ENCODE measurements around the gene TPP1. TPM values are rescaled to one million over a fixed set of nuclear protein-coding genes. Genes with fewer than 3 reads are reported as not detected.

TPP1 gene
- polyA plus RNA-seq, 3 donors: 218 to 359 (median 271) TPM

DNA sequence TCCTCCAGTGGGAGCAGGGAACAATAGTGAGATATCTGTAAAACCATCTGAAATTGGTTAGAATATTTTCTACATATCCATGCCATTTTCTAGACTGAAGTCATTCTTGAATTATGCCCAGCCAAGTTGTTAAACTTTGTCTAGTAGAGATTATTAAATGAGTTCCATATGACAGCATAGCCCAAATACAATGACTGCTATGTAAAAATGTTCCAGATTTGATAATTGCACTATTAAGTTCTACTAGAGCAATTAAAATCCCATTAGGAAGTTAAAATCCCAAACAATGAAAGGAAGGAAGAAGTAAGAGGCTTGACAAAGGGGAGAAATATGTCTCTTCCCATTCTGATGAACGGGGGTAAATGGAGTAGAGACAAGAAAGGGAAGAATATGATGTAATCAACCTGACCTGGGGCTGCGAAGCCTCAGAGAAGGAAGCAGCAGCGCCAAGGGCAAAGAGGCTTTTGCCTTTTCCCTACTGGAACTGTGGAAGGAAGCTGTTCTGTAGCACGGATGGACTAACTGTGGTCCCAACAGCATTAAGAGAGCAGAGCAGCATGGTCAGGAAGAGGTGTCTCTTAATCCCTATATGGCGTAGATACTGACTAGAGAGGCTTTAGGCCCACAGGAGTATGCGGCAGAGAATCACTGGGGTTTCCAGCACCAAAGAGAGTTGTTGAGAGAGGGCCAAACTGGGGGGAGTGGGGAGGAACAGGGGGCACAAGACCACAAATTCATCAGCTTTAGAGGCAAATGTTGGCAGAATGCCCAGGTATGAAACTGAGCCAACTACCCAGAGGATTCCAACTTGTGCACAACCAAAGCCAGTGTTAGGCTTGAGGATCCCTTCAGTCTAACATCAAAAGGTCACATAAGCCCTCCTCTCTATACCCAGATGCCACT lies 42.5 kb downstream of the TPP1 start:
- H2AFZ ChIP-seq (ENCODE audit: insufficient read depth, low read depth, low read length, poor library complexity, severe bottlenecking): no peak overlapping the region
- WGBS (ENCODE audit: insufficient coverage): 11% methylated on average over 3 of the region's 6 CpGs
- H3K4me2 ChIP-seq (replicated peaks; ENCODE audit: extremely low read depth, low read length, poor library complexity, severe bottlenecking): no peak overlapping the region
- H3K27me3 Mint-ChIP-seq (ENCODE audit: low read depth in 3 of 3): peaks cover 0 to 5% (median 5%) of the 10 kb centered on the region in 3 donors
- H4K20me1 ChIP-seq (ENCODE audit: insufficient read depth, low read length): no peaks in the 10 kb centered on the region
- no peak overlapping the region for H3K27ac Mint-ChIP-seq
- peaks cover 0 to 8% of the 10 kb centered on the region in 2 donors for H3K36me3 ChIP-seq (replicated peaks in 1 of 2; ENCODE audit: control insufficient read depth in 1 of 2, insufficient read depth in 2 of 2, low read length in 2 of 2)
- H3K4me3 Mint-ChIP-seq: no peak overlapping the region
- H3K36me3 Mint-ChIP-seq: peaks cover 21 to 39% of the 10 kb centered on the region in 2 donors
- H3K4me3 ChIP-seq (replicated peaks in 1 of 3; ENCODE audit: low read depth in 2 of 3, low read length in 3 of 3): no peak overlapping the region
- peaks cover 2 to 5% of the 10 kb centered on the region in 2 donors for H3K4me1 ChIP-seq (ENCODE audit: control insufficient read depth in 1 of 2, insufficient read depth in 2 of 2, low read length in 2 of 2)
- no peaks in the 10 kb centered on the region for H3K27me3 ChIP-seq (ENCODE audit: control insufficient read depth in 2 of 2, insufficient read depth in 2 of 2, low read length in 2 of 2)
- intact Hi-C loops (cut with micrococcal nuclease): no loop called here
- no peak overlapping the region for H3K9ac ChIP-seq (ENCODE audit: insufficient read depth, low read length, poor library complexity, severe bottlenecking)
- H3K4me1 Mint-ChIP-seq: peaks cover 8% of the 10 kb centered on the region
- no peak for DNase-seq
- TF ChIP-seq, protein P1, sequence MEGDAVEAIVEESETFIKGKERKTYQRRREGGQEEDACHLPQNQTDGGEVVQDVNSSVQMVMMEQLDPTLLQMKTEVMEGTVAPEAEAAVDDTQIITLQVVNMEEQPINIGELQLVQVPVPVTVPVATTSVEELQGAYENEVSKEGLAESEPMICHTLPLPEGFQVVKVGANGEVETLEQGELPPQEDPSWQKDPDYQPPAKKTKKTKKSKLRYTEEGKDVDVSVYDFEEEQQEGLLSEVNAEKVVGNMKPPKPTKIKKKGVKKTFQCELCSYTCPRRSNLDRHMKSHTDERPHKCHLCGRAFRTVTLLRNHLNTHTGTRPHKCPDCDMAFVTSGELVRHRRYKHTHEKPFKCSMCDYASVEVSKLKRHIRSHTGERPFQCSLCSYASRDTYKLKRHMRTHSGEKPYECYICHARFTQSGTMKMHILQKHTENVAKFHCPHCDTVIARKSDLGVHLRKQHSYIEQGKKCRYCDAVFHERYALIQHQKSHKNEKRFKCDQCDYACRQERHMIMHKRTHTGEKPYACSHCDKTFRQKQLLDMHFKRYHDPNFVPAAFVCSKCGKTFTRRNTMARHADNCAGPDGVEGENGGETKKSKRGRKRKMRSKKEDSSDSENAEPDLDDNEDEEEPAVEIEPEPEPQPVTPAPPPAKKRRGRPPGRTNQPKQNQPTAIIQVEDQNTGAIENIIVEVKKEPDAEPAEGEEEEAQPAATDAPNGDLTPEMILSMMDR (IDR thresholded peaks at IDR 0.05): no peak
- no peaks in the 10 kb centered on the region for H3K79me2 ChIP-seq (ENCODE audit: insufficient read depth, low read length)
- H3K27ac ChIP-seq (ENCODE audit: low read depth in 1 of 2, low read length in 2 of 2): no peak overlapping the region
- no peaks in the 10 kb centered on the region for H3K9me3 ChIP-seq (replicated peaks in 1 of 2; ENCODE audit: control insufficient read depth in 1 of 2, insufficient read depth in 1 of 2, low read length in 2 of 2)
- peaks cover 0 to 5% (median 1%) of the 10 kb centered on the region in 7 donors for H3K9me3 Mint-ChIP-seq

DNA sequence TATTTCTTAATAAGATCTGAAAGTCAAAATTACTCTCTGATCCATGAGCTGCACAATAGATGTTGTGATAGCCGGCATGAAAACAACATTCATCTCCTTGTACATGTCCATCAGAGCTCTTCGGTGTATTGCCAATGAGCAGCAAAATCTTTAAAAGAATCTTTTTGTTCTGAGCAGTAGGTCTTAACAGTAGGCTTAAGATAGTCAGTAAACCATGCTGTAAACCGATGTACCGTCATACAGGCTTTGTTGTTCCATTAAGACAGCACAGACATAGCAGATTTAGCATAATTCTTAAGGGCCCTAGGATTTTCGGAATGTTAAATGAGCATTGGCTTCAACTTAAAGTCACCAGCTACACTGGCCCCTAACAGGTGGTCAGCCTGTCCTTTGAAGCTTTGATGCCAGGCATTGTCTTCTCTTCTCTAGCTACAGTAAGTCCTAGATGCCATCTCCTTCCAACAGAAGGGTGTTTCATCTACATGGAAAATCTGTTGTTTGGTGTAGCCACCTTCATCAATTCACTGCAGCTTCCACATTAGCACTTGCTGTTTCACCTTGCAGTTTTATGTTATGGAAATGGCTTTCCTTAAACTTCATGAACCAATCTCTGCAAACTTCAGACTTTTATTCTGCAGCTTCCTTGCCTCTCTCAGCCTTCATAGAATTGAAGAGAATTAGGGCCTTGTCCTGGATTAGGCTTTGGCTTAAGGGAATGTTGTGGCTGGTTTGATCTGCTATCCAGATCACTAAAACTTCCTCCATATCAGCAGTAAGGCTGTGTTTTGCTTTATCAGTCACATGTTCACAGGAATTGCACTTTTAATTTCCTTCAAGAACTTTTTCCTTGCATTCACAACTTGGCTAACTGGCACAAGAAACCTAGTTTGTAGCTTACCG lies 44.2 kb downstream of the TPP1 start:
- DNase-seq: no peak
- TF ChIP-seq, protein P1 (IDR thresholded peaks at IDR 0.05): no peak
- Mint-ChIP-seq H3K27ac (no peak overlapping the region), H3K27me3 (ENCODE audit: low read depth in 3 of 3) (peaks cover 0 to 13% (median 10%) of the 10 kb centered on the region in 3 donors), H3K4me3 (no peak overlapping the region), H3K9me3 (peaks cover 0 to 14% (median 7%) of the 10 kb centered on the region in 7 donors), H3K36me3 (peaks cover 14 to 37% of the 10 kb centered on the region in 2 donors), H3K4me1 (peaks cover 10% of the 10 kb centered on the region)
- Histone ChIP-seq H3K4me3 (replicated peaks in 1 of 3; ENCODE audit: low read depth in 2 of 3, low read length in 3 of 3) (no peak overlapping the region), H3K4me1 (ENCODE audit: control insufficient read depth in 1 of 2, insufficient read depth in 2 of 2, low read length in 2 of 2) (peaks cover 2 to 5% of the 10 kb centered on the region in 2 donors), H3K79me2 (ENCODE audit: insufficient read depth, low read length) (no peaks in the 10 kb centered on the region), H3K27ac (ENCODE audit: low read depth in 1 of 2, low read length in 2 of 2) (no peak overlapping the region), H3K4me2 (replicated peaks; ENCODE audit: extremely low read depth, low read length, poor library complexity, severe bottlenecking) (no peak overlapping the region), H3K9me3 (replicated peaks in 1 of 2; ENCODE audit: control insufficient read depth in 1 of 2, insufficient read depth in 1 of 2, low read length in 2 of 2) (peaks cover 0 to 9% of the 10 kb centered on the region in 2 donors), H3K36me3 (replicated peaks in 1 of 2; ENCODE audit: control insufficient read depth in 1 of 2, insufficient read depth in 2 of 2, low read length in 2 of 2) (peaks cover 0 to 4% of the 10 kb centered on the region in 2 donors), H4K20me1 (ENCODE audit: insufficient read depth, low read length) (no peaks in the 10 kb centered on the region), H3K9ac (ENCODE audit: insufficient read depth, low read length, poor library complexity, severe bottlenecking) (no peak overlapping the region), H3K27me3 (ENCODE audit: control insufficient read depth in 2 of 2, insufficient read depth in 2 of 2, low read length in 2 of 2) (peaks cover 0 to 4% of the 10 kb centered on the region in 2 donors), H2AFZ (ENCODE audit: insufficient read depth, low read depth, low read length, poor library complexity, severe bottlenecking) (no peak overlapping the region)
- intact Hi-C loops (cut with micrococcal nuclease): no loop called here
- WGBS (ENCODE audit: insufficient coverage): 93% methylated on average over 3 of the region's 6 CpGs
